Esophagus muscularis mucosa (tissue), 4 donors: Measurements from ENCODE around the gene ZNF559. TPM values are rescaled to one million over a fixed set of nuclear protein-coding genes. Genes with fewer than 3 reads are reported as not detected.
"Not testable (repeated sequence)": the region's sequence is repeated elsewhere in the genome, so short reads cannot be mapped to it uniquely, and the experiment has no call there.

Experiments
- DNase-seq: peaks from one replicate; pipeline ENCODE4 v3.0.0-alpha.2; 2017; ENCODE audit errors: extremely low spot score
- H3K27ac ChIP-seq, 4 donors: fragments of 200-600 bp; sonication (generic); replicated peaks in 1 of 4; 1 replicate in 3 of 4; 2 replicates in 1 of 4; pipeline ENCODE4 v1.5.1; 2016 to 2019; ENCODE audit warnings: mild to moderate bottlenecking in 1 of 4
- H3K27me3 ChIP-seq, 4 donors: fragments of 200-600 bp; sonication (generic); one replicate each; pipeline versions ENCODE4 v1.5.1 to v1.6.0; 2016 to 2019
- H3K36me3 ChIP-seq, 4 donors: fragments of 200-600 bp; sonication (generic); one replicate each; pipeline ENCODE4 v1.5.1; 2016 to 2019
- H3K4me1 ChIP-seq, 4 donors: fragments of 200-600 bp; sonication (generic); one replicate each; pipeline ENCODE4 v1.5.1; 2016 to 2019
- H3K4me3 ChIP-seq, 4 donors: fragments of 200-600 bp; sonication (generic); 1 replicate in 2 of 4; 2 replicates in 2 of 4; pipeline ENCODE4 v1.5.1; 2016 to 2019; ENCODE audit warnings: mild to moderate bottlenecking in 4 of 4, moderate library complexity in 1 of 4
- H3K9me3 ChIP-seq, 4 donors: fragments of 200-600 bp; sonication (generic); 1 replicate in 3 of 4; 2 replicates in 1 of 4; pipeline ENCODE4 v1.5.1; 2016 to 2019
- CTCF ChIP-seq, 3 experiments: fragments of 200-600 bp in 2 of 3; fragments of 450-650 bp in 1 of 3; sonication (generic) in 2 of 3; IDR thresholded peaks; one replicate each; pipeline ENCODE4 v1.5.1; 2017 to 2019; ENCODE audit warnings: antibody characterized with exemption in 3 of 3, mild to moderate bottlenecking in 2 of 3, moderate library complexity in 1 of 3
- EP300 ChIP-seq: sonication (generic); formaldehyde crosslinking; IDR thresholded peaks from one replicate; pipeline ENCODE4 v1.6.1; 2017; ENCODE audit warnings: antibody characterized with exemption
- POLR2A ChIP-seq: fragments of 450-650 bp; IDR thresholded peaks from one replicate; pipeline ENCODE4 v1.6.1; 2017; ENCODE audit warnings: antibody characterized with exemption, moderate library complexity, mild to moderate bottlenecking, low read depth
- POLR2AphosphoS5 ChIP-seq, 2 donors: sonication (generic); formaldehyde crosslinking; IDR thresholded peaks; one replicate each; pipeline ENCODE4 v1.6.1; 2017; ENCODE audit warnings: antibody characterized with exemption in 2 of 2
- WGBS: methylation state at CpG from one replicate; pipeline ENCODE4 v1.1.5; 2018; 5-methylcytosine and 5-hydroxymethylcytosine counted together
- intact Hi-C: fragments of 100-400 bp; cut with DNase I; formaldehyde crosslinking; loops from one replicate; pipeline ENCODE4 v1.15.1; 2023
- total RNA-seq, 4 donors: library from RNA; depleted of rRNA; stranded (reverse); fragments of >200 nt; gene quantifications; one replicate each; pipeline versions ENCODE4 v1.1.0 to v1.2.1, GENCODE V29; 2016

ZNF559 gene
- total RNA-seq, 4 donors from 2014 or later = 8.8 to 18.9 (median 18.6) TPM

GRCh38 chr19:9309974-9310446 lies 14.0 kb upstream of the ZNF559 start:
- H3K9me3 ChIP-seq = peaks cover 0 to 7% (median 0%) of the 10 kb centered on the region in 4 donors
- peaks cover 7 to 32% (median 25%) of the 10 kb centered on the region in 4 donors for H3K4me1 ChIP-seq
- 7% methylated on average over 13 of the region's 13 CpGs for WGBS
- H3K36me3 ChIP-seq = peaks cover 0 to 13% (median 2%) of the 10 kb centered on the region in 4 donors
- DNase-seq = peak; percentile 97
- intact Hi-C loops = loop anchor here (2.0 to 5.0 kb wide), 4 partner anchors 15 to 487 kb away; partner anchors contain the start of genes ZNF266, ZNF317 and ZNF559
- peak overlapping the region; percentile 93 to 98 (median 98) for H3K27ac ChIP-seq
- H3K27me3 ChIP-seq = no peaks in the 10 kb centered on the region
- no peak for TF ChIP-seq POLR2A
- no peak for TF ChIP-seq CTCF (IDR thresholded peaks at IDR 0.05)
- TF ChIP-seq POLR2AphosphoS5 (IDR thresholded peaks at IDR 0.05) = no peak
- TF ChIP-seq EP300 = no peak
- H3K4me3 ChIP-seq = peak overlapping the region; percentile 86 to 94 (median 89)

GRCh38 chr19:9313756-9314155 lies 10.2 kb upstream of the ZNF559 start:
- DNase-seq = no peak
- no peak for TF ChIP-seq EP300
- no peak for TF ChIP-seq POLR2A
- TF ChIP-seq CTCF (IDR thresholded peaks at IDR 0.05) = no peak
- no peak for TF ChIP-seq POLR2AphosphoS5 (IDR thresholded peaks at IDR 0.05)
- Histone ChIP-seq H3K9me3 (peaks cover 0 to 7% (median 0%) of the 10 kb centered on the region in 4 donors), H3K27ac (no peak overlapping the region), H3K4me3 (no peak overlapping the region), H3K36me3 (no peaks in the 10 kb centered on the region), H3K4me1 (peaks cover 2 to 10% (median 5%) of the 10 kb centered on the region in 4 donors), H3K27me3 (peaks cover 0 to 6% (median 0%) of the 10 kb centered on the region in 4 donors)
- WGBS = 73% methylated on average over 4 of the region's 4 CpGs
- intact Hi-C loops = loop anchor here (5.0 kb wide), 1 partner anchor 484 kb away; no protein-coding TSS in a partner anchor

- peaks cover 0 to 3% (median 0%) of the 10 kb centered on the region in 4 donors for H3K36me3 ChIP-seq
- H3K27ac ChIP-seq = no peak overlapping the region
- intact Hi-C loops = loop anchor here (10.0 kb wide), 1 partner anchor 213 kb away; the partner anchor contains the start of gene ZNF426
- H3K9me3 ChIP-seq = peaks cover 0 to 17% (median 13%) of the 10 kb centered on the region in 4 donors
- H3K4me3 ChIP-seq = no peak overlapping the region
- DNase-seq = no peak
- H3K27me3 ChIP-seq = peaks cover 0 to 6% (median 0%) of the 10 kb centered on the region in 4 donors
- no peak for TF ChIP-seq POLR2AphosphoS5 (IDR thresholded peaks at IDR 0.05)
- TF ChIP-seq EP300 = no peak
- no peak for TF ChIP-seq POLR2A
- TF ChIP-seq CTCF (IDR thresholded peaks at IDR 0.05) = no peak
- H3K4me1 ChIP-seq = peaks cover 7 to 20% (median 17%) of the 10 kb centered on the region in 4 donors
- 95% methylated on average over 20 of the region's 23 CpGs for WGBS
These were observed 2.6 kb upstream of the ZNF559 start for GRCh38 chr19:9321338-9321737.

GRCh38 chr19:9321756-9322155 lies 2.2 kb upstream of the ZNF559 start:
- not testable (repeated sequence) for DNase-seq, H3K27me3 ChIP-seq, H3K27ac ChIP-seq, H3K4me3 ChIP-seq, H3K36me3 ChIP-seq
- 90% methylated on average over 5 of the region's 14 CpGs for WGBS
- Histone ChIP-seq H3K9me3 (peaks cover 0 to 21% (median 17%) of the 10 kb centered on the region in 4 donors), H3K4me1 (peaks cover 7 to 20% (median 17%) of the 10 kb centered on the region in 4 donors)
- intact Hi-C loops = loop anchor here (10.0 kb wide), 1 partner anchor 213 kb away; the partner anchor contains the start of gene ZNF426

GRCh38 chr19:9322201-9322600 lies 1.8 kb upstream of the ZNF559 start:
- intact Hi-C loops = loop anchor here (10.0 kb wide), 1 partner anchor 213 kb away; the partner anchor contains the start of gene ZNF426

More at GRCh38 chr19:9322201-9322600, 1.8 kb upstream of the ZNF559 start:
- H3K36me3 ChIP-seq = peaks cover 0 to 12% (median 1%) of the 10 kb centered on the region in 4 donors
- H3K4me3 ChIP-seq, H3K27ac ChIP-seq, H3K27me3 ChIP-seq, DNase-seq: not testable (repeated sequence)
- H3K9me3 ChIP-seq = peaks cover 0 to 26% (median 21%) of the 10 kb centered on the region in 4 donors
- H3K4me1 ChIP-seq = peaks cover 7 to 20% (median 17%) of the 10 kb centered on the region in 4 donors
- WGBS = 98% methylated on average over 9 of the region's 10 CpGs
